Measurements from ENCODE around the gene FBXO45.
A peak's percentile ranks its signal among the peaks of the same experiment; 100 is the strongest.
"Not testable (repeated sequence)": the region's sequence is repeated elsewhere in the genome, so short reads cannot be mapped to it uniquely, and the experiment has no call there.

The FBXO45 gene, protein sequence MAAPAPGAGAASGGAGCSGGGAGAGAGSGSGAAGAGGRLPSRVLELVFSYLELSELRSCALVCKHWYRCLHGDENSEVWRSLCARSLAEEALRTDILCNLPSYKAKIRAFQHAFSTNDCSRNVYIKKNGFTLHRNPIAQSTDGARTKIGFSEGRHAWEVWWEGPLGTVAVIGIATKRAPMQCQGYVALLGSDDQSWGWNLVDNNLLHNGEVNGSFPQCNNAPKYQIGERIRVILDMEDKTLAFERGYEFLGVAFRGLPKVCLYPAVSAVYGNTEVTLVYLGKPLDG

DNA sequence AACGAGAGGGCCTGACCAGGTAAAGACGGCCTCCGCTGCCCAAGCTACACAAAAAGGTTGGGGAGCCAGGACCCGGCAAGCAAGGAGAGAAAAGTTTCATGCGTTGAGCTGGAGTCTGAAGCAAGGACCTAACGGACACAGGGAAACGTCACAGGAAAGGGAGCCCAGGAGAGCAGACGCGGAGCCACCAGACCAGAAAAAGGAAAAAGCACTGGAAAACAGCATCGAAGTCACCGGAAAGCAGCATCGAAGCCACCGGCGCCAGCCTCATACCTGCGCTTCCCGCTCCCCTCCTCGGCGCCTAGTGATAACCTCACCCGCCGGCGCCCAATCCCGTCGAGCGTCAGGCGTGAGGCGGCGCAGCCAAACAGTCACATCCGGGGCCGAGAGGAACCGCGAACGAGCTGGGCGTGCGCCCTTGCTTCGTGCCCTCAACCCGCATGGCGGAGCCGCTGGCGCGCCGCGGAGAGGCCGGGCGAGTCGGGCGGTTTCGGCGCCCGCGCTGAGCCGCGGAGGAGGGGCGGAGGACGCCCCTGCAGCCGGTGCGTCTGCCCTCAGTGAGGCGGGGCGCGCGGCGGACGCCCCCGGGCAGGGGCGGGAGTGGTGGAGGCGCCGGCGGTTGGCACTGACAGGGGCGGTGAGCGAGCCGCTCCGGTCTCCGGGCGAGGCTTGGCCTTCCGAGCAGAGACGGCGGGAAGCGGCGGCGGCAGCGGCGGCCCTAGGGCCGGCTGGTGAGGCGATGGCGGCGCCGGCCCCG is at the start of gene FBXO45, which contains the start of gene WDR53:
Gene FBXO45 (plus strand): TSS at position 415 of the 757 bp plus-strand sequence. CDS start 325 bp downstream, at position 740.
Gene WDR53 (minus strand): TSS at position 309 of the 757 bp plus-strand sequence. CDS start 7,079 bp downstream, outside the sequence.
- peak; percentile 83 to 91 for DNase-seq (ENCODE audit: extremely low read depth in 1 of 2, low read depth in 1 of 2)

DNA sequence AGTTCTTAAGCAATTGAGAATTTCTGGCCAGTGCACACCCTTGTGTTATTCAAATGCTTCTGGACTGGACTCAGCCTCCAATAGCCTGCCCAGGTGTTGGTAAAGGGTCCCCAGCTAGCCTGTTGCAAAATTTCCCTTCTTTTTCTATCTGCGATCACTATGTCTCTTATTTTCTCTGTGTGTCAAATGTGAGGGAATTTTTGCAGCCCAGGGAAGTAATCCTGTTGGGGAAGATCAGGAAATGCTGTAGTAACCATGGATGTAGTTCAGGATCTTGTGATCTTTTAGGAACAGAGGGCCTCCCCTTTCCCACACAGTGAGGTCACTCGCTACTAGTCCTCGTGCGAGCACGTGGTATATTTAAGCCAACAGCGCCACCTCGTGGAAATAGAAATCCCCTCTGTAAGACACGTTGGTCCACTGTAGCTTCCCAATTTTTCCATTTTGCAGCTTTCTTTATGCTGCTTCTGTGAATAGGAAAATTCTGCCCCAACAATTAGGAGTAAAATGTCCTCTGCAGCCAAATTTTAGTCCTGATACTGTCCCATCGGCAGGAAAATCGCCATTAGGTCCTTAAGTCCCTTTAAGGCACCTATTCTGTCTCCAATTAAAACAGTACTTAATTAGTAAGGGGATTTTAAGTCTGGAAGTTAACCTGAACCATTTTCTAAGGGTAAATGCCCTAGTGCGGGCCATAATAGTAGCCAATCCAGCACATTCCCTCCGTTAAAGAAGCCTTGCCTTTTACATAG is 49.3 kb upstream of the FBXO45 start:
- DNase-seq (ENCODE audit: extremely low read depth in 1 of 2, low read depth in 1 of 2): peak in 1 of 2 donors; percentile 35

DNA sequence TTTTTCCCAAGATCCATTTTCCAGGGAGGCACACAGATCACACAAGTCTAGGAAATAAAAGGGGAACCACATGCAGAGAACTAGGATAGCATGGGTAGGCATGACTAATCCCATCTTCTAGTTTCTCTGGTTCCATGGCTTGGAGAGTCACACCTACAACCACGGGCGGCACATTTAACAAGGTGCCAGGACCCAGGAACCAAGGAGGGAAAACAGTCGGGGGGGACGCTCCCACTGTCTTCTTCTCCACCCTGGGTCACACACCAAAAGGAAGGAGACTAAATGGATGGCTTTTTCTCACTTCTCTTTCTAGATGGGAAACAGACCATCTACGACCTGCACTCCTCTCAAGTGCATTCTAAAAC is 48.8 kb upstream of the FBXO45 start:
- DNase-seq (ENCODE audit: extremely low read depth in 1 of 2, low read depth in 1 of 2): no peak

DNA sequence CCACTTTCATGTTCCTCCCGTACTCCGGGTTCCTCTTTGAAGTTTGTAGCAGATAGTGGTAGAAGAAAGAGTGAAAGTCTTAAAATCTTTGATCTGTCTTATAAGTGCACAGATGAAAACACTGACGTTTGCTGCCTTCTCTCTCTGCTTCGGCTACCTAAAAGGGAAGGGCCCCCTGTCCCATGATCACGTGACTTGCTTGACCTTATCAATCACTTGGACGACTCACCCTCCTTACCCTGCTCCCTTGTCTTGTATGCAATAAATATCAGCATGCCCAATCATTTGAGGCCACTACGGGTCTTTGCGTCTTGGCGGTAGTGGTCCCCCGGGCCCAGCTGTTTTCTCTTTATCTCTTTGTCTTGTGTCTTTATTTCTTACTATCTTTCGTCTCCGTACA is 47.2 kb upstream of the FBXO45 start:
- not testable (repeated sequence) for DNase-seq (ENCODE audit: extremely low read depth in 1 of 2, low read depth in 1 of 2)

DNA sequence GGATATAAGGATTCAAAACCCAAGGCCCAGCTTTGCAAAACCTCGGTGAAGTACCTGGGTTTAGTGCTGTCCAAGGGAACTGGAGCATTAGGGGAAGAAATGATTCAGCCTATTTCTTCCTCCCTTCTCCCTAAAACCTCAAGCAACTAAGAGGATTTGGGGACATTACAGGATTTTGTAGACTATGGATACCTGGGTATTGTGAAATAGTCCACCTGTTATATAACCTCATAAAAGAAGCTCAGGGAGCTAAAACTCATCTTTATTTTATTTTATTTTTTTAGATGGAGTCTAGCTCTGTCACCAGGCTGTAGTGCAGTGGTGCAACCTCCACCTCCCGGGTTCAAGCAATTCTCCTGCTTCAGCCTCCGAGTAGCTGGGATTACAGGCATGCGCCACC is 44.6 kb upstream of the FBXO45 start:
- DNase-seq (ENCODE audit: extremely low read depth in 1 of 2, low read depth in 1 of 2): no peak

DNA sequence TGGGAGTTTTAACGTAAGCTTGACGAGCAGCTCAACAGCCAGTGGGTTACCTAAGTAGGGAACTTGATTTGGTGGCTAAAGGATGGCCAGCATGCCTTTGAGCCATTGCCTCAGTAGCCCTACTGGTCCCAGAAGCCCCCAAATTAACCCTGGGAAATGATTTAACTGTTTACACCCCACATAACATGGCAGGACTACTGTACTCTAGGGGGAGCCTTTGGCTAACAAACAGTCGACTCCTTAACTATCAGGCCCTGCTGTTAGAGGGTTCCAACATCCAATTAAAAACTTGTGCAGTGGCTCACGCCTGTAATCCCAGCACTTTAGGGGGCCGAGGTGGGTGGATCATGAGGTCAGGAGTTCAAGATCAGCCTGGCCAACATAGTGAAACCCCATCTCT is 43.9 kb upstream of the FBXO45 start:
- no peak for DNase-seq (ENCODE audit: extremely low read depth in 1 of 2, low read depth in 1 of 2)

DNA sequence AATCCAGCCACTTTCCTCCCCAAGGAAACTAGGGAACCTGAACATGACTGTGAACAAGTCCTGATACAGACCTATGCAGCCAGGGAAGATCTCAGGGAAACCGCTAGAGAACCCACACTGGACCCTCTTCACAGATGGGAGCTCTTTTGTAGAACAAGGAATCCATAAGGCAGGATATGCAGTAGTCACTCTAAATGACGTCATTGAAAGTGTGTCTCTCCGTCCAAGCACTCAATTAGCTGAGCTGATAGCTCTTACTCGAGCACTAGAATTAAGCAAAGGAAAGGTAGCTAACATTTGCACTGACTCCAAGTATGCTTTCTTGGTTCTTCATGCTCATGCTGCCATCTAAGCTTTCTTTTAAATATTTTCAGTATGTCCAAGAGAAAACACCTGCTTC is 43.3 kb upstream of the FBXO45 start:
- no peak for DNase-seq (ENCODE audit: extremely low read depth in 1 of 2, low read depth in 1 of 2)

DNA sequence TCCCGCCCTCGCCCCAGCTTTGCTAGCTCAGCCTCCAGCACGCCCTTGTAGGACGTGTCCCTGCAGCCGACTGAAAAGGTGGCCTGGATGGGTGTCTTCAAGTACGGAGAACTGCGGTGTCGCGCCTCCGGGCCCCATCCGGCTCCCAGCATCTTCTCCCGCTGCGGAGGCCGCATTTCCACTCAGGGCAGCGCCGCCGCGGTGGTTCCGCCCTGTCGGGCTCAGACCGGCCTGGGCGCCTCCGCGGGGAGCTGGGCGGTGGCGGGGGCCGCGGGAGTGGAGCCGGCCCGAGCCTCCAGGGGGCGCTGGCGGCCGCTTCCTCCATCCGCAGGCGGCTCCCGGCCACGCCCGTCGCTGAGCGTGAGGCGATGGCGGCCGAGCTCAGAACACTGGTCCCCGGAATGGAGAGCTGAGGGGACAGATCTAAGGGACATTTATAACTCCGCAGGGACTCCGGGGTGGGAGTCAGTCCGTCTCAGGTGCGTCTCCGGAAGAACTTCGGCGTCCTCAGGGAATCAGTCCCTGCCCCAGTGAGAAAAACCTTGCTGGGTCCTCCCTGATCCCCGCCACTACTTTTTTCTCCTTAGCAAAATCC is 39.7 kb upstream of the FBXO45 start:
- peak in 1 of 2 donors; percentile 75 for DNase-seq (ENCODE audit: extremely low read depth in 1 of 2, low read depth in 1 of 2)

DNA sequence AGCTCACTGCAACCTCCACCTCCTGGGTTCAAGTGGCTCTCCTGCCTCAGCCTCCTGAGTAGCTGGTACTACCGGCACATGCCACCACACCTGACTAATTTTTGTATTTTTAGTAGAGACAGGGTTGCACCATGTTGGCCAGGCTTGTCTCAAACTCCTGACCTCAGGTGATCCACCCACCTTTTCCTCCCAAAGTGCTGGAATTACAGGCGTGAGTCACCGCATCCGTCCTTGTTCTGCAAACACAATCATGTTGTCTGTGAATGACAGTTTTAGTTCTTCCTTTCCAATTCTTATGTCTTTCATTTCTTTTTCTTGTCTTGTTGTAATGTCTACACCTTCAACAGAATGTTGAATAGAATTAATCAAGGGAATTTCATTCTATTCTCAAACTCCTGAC is 37.0 kb upstream of the FBXO45 start:
- DNase-seq (ENCODE audit: extremely low read depth in 1 of 2, low read depth in 1 of 2): no peak

DNA sequence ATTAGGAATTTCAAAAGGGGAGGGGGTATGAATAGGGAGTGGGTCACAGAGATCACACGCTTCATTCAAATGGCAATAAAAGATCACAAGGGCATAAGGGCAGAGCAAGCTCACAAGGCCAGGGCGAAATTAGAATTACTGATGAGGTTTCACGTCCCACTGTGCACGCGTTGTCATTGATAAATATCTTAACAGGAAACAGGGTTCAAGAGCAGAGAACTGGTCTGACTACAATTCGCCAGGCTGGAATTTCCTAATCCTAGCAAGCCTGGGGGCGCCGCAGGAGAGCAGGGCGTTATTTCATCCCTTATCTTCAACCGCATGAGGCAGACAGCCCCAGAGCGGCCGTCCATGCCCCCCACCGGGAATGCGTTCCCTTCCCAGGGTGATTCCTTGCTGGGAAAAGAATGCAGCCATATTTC is 35.2 kb upstream of the FBXO45 start:
- no peak for DNase-seq (ENCODE audit: extremely low read depth in 1 of 2, low read depth in 1 of 2)

DNA sequence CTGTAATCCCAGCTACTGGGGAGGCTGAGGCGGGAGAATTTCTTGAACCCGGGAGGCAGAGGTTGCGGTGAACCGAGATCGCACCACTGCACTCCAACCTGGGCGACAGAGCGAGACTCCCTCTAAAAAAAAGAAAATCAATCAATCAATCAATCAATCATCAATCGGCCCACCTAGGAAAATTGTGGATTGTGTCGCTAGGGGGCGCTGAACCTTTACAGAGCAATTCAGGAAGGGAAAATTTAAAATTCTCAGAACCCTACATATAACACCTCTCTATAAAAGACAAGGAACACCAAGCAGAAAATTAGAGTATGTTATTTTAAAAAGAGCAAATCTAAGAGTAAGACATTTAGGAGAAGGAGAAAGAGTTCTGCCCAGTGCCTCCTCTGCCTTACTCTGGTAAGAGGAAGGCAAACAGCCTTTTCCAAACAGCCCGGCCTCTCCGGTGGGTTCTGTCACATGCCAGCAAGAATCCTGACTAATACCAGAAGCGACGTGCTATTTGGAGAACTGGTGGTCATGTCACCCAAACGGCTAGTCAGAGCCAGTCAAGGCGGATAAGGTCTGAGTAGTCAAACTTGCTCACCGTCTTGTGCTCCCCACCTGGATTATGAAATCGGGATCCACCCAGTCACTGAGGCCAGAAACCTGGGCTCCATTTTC is 31.0 kb upstream of the FBXO45 start:
- peak; percentile 13 to 58 for DNase-seq (ENCODE audit: extremely low read depth in 1 of 2, low read depth in 1 of 2)

DNA sequence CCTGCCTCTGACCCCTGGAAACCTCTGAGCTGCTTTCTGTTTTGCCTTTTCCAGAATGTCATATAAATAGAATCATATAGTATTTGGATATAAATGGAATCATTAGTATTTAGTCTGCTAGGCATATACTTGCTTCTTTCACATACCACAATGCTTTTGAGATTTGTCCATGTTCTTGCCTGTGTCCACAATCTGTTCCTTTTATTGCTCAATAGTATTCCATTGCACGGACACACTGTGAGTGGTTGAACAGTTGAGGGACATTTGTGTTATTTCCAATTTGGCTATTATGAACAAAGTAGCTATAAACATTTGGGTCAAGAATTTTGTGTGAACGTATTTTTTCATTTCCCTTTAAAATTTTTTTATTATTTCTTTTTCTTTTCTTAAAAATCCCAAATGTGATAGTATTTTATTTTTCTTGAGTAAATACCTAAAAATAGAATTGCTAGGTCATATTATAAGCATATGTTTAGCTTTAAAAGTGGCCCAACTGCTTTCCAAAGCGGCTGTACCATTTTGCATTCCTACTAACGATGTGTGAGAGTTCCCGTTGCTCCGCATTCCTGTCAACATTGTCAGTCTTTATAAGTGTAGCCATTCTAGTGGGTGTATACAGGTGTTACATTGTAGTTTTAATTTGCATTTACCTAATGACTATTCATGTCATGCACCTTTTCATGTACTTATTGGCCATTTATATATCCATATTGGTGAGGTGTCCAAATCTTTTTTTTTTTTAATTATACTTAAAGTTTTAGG is 26.6 kb upstream of the FBXO45 start:
- no peak for DNase-seq (ENCODE audit: extremely low read depth in 1 of 2, low read depth in 1 of 2)

DNA sequence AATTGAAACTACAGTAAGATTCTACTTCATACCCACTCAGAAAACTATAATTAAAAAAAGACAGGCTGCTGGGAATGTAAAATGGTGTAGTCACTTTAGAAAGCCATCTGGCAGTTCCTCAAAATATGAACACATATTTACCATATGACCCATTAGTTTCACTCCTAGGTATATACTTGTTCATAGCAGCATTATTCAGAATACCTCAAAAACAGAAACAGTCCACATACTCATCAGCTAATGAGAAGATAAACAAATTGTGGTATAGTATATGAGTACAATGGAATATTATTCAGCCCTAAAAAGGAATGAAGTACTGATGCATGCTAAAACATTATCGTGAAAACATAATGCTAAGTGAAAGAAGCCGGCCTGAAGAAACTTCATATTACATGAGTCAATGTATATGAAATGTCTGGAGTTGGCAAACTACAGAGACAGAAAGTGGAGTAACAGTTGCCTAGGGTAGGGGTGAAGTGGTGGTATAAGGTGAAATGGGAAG is 23.9 kb upstream of the FBXO45 start:
- no peak for DNase-seq (ENCODE audit: extremely low read depth in 1 of 2, low read depth in 1 of 2)

DNA sequence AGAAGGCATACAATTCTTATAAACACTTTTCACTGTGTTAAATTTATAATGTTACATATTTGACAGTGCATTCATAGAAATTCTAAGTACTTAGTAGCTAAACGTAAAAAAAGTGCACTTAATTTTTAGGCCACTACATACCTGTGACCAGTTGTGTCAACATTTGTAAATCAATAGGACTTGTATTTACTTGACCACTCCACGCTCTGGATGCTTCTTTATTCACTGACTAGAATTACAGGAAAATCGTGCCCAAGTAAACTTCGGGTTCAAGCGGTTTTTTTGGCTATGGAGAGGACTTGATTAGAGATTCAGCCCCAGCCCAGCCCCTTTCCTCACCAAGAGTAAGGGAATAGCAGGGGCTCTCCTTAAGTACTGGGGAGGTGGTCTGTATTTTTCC is 21.9 kb upstream of the FBXO45 start:
- DNase-seq (ENCODE audit: extremely low read depth in 1 of 2, low read depth in 1 of 2): no peak

DNA sequence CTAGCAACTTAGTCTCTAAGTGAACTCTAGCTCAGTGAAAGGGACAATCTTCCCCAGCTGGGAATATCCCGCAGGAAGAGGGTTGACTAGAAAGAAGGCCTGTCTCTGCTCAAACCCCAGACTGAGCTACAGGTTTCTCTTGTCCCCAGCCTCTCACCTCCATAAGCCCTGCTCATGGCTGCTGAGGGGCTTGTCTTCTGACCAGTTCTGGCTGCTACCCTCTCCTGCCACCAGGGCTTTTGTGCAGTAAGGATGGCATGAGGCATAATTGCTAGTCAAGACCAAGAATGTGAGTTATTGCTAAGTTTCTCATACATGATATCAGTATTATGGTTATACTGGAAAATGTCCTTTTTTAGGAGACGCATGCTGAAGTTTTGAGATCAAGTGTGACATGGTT is 21.4 kb upstream of the FBXO45 start:
- DNase-seq (ENCODE audit: extremely low read depth in 1 of 2, low read depth in 1 of 2): no peak

DNA sequence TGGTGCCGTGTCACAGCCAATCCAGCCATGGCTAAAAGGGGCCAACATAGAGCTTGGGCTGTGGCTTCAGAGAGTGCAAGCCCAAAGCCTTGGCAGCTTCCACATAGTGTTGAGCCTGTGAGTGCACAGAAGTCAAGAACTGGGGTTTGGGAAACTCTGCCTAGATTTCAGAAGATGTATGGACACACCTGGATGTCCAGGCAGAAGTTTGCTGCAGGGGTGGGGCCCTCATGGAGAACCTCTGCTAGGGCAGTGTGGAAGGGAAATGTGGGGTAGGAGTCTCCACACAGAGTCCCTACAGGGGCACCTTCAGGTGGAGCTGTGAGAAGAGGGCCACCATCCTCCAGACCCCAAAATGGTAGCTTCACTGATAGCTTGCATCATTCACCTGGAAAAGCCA is 19.1 kb upstream of the FBXO45 start:
- DNase-seq (ENCODE audit: extremely low read depth in 1 of 2, low read depth in 1 of 2): not testable (repeated sequence)

DNA sequence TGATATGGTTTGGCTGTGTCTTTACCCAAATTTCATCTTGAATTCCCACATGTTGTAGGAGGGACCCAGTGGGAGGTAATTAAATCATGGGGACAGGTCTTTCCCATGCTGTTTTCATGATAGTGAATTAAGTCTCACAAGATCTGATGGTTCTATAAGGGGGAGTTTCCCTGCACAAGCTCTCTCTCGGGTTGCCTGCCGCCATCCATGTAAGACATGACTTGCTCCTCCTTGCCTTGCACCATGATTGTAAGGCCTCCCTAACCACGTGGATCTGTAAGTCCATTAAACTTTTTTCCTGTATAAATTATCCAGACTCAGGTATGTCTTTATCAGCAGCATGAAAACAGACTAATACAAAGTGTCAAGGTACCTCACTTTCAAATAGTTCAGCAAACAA is 18.3 kb upstream of the FBXO45 start:
- DNase-seq (ENCODE audit: extremely low read depth in 1 of 2, low read depth in 1 of 2): not testable (repeated sequence)

DNA sequence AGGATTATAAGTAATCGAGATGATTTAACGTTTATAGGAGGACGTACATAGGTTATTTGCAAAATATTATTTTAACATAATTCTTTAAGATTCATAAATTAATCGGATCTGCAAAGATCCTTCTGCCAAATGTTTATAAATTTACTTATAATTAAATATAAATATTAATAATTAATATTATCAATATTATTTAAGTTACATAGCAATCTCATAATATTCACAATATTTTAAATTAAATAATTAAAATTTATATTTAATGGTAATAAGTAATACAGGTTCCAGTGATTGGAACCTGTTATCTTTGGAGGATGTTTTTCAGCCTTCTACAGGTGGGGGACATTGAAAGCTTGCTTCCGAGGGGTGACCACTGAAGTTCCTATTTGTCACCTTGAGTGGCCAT is 16.2 kb upstream of the FBXO45 start:
- no peak for DNase-seq (ENCODE audit: extremely low read depth in 1 of 2, low read depth in 1 of 2)

DNA sequence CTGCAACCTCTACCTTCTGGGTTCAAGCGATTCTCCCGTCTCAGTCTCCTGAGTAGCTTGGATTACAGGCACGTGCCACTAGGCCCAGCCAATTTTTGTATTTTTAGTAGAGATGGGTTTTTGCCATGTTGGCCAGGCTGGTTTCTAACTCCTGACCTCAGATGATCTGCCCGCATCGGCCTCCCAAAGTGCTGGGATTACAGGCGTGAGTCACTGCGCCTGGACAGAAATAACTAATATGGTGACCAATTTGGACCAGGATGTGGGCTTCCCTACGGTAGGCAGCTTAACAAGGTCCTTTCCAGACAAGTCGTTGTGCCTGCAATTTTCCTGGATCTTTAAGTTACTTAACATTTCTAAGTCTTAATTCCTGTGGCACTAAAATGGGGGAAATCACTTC is 14.9 kb upstream of the FBXO45 start:
- no peak for DNase-seq (ENCODE audit: extremely low read depth in 1 of 2, low read depth in 1 of 2)

DNA sequence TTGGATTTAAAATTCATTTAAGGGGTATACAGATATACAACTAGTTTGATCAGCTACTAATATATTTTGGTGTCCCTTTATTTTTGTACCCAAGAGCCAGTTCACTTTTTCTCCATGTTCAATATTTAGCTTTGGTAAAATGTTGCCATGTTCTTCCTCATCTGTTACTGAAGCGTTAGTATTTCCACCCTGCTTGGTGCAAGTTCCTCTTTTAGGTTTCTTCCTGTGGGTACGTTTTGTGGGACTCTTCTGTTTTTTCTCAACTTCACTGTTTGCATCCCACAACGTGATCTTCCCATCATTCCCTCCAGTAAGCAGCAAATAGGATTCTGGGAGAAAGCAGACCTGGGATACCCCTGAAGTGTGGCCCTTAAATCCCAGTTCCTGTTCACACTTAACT is 14.3 kb upstream of the FBXO45 start:
- DNase-seq (ENCODE audit: extremely low read depth in 1 of 2, low read depth in 1 of 2): no peak
